ENCODE data around the gene GOLGA8Q.
"Not testable (repeated sequence)": the region's sequence is repeated elsewhere in the genome, so short reads cannot be mapped to it uniquely, and the experiment has no call there.

Gene GOLGA8Q

GRCh38 chr15:30551750-30552149 lies at the start of gene GOLGA8Q:
Gene GOLGA8Q (plus strand): TSS chr15:30552050. CDS start chr15:30552078, 28 bp downstream.
- not testable (repeated sequence) for DNase-seq (ENCODE audit: low spot score)

GRCh38 chr15:30502904-30503781 lies 48.7 kb upstream of the GOLGA8Q start:
- not testable (repeated sequence) for DNase-seq (ENCODE audit: low spot score)

GRCh38 chr15:30504162-30504843 lies 47.5 kb upstream of the GOLGA8Q start:
- DNase-seq (ENCODE audit: low spot score), result not testable (repeated sequence)

GRCh38 chr15:30514545-30514944 lies 37.3 kb upstream of the GOLGA8Q start:
- DNase-seq (ENCODE audit: low spot score), result not testable (repeated sequence)

GRCh38 chr15:30523453-30524243 lies 28.2 kb upstream of the GOLGA8Q start:
- not testable (repeated sequence) for DNase-seq (ENCODE audit: low spot score)

GRCh38 chr15:30525912-30526311 lies 25.9 kb upstream of the GOLGA8Q start:
- not testable (repeated sequence) for DNase-seq (ENCODE audit: low spot score)

- not testable (repeated sequence) for DNase-seq (ENCODE audit: low spot score)
Observed at GRCh38 chr15:30529049-30529448, 22.8 kb upstream of the GOLGA8Q start.

GRCh38 chr15:30566949-30567348 lies 15.1 kb downstream of the GOLGA8Q start:
- not testable (repeated sequence) for DNase-seq (ENCODE audit: low spot score)

- DNase-seq (ENCODE audit: low spot score), result not testable (repeated sequence)
Observed at GRCh38 chr15:30573012-30573491, 21.2 kb downstream of the GOLGA8Q start.

- not testable (repeated sequence) for DNase-seq (ENCODE audit: low spot score)
Observed at GRCh38 chr15:30579394-30579970, 27.6 kb downstream of the GOLGA8Q start.

GRCh38 chr15:30580716-30581115 lies 28.9 kb downstream of the GOLGA8Q start:
- not testable (repeated sequence) for DNase-seq (ENCODE audit: low spot score)

GRCh38 chr15:30598953-30599352 lies 47.1 kb downstream of the GOLGA8Q start:
- not testable (repeated sequence) for DNase-seq (ENCODE audit: low spot score)

GRCh38 chr15:30603796-30604195 lies 51.9 kb downstream of the GOLGA8Q start, which contains the start of gene GOLGA8H:
Gene GOLGA8H (plus strand): TSS chr15:30604028. CDS start chr15:30604126, 98 bp downstream.
- not testable (repeated sequence) for DNase-seq (ENCODE audit: low spot score)
